Measurements from ENCODE around the gene MYO16.
"Not testable (repeated sequence)": the region's sequence is repeated elsewhere in the genome, so short reads cannot be mapped to it uniquely, and the experiment has no call there.

The MYO16 gene

GRCh38 chr13:109074436-109074835 lies 445.0 kb downstream of the MYO16 start:
- DNase-seq (ENCODE audit: low spot score), result no peak

GRCh38 chr13:109074853-109075252 lies 445.4 kb downstream of the MYO16 start:
- no peak for DNase-seq (ENCODE audit: low spot score)

- no peak for DNase-seq (ENCODE audit: low spot score)
Measured at GRCh38 chr13:109087916-109088623, 458.7 kb downstream of the MYO16 start.

- DNase-seq (ENCODE audit: low spot score), result no peak
Measured at GRCh38 chr13:109088624-109088917, 459.2 kb downstream of the MYO16 start.

- no peak for DNase-seq (ENCODE audit: low spot score)
Measured at GRCh38 chr13:109090796-109091195, 461.4 kb downstream of the MYO16 start.

- DNase-seq (ENCODE audit: low spot score), result no peak
Measured at GRCh38 chr13:109091249-109091648, 461.8 kb downstream of the MYO16 start.

GRCh38 chr13:109092186-109092585 lies 462.8 kb downstream of the MYO16 start:
- not testable (repeated sequence) for DNase-seq (ENCODE audit: low spot score)

- no peak for DNase-seq (ENCODE audit: low spot score)
Measured at GRCh38 chr13:109093998-109094397, 464.6 kb downstream of the MYO16 start.

- no peak for DNase-seq (ENCODE audit: low spot score)
Measured at GRCh38 chr13:109095126-109095525, 465.7 kb downstream of the MYO16 start.

GRCh38 chr13:109096101-109096500 lies 466.7 kb downstream of the MYO16 start:
- no peak for DNase-seq (ENCODE audit: low spot score)

GRCh38 chr13:109100705-109101304 lies 471.4 kb downstream of the MYO16 start:
- no peak for DNase-seq (ENCODE audit: low spot score)

GRCh38 chr13:109101550-109102144 lies 472.2 kb downstream of the MYO16 start:
- no peak for DNase-seq (ENCODE audit: low spot score)

GRCh38 chr13:109105899-109106298 lies 476.5 kb downstream of the MYO16 start:
- no peak for DNase-seq (ENCODE audit: low spot score)

GRCh38 chr13:109110159-109110558 lies 480.7 kb downstream of the MYO16 start:
- no peak for DNase-seq (ENCODE audit: low spot score)

GRCh38 chr13:109111141-109111540 lies 481.7 kb downstream of the MYO16 start:
- no peak for DNase-seq (ENCODE audit: low spot score)

- DNase-seq (ENCODE audit: low spot score), result no peak
Measured at GRCh38 chr13:109113427-109113826, 484.0 kb downstream of the MYO16 start.

- no peak for DNase-seq (ENCODE audit: low spot score)
Measured at GRCh38 chr13:109114162-109114561, 484.8 kb downstream of the MYO16 start.

GRCh38 chr13:109114991-109115390 lies 485.6 kb downstream of the MYO16 start:
- DNase-seq (ENCODE audit: low spot score), result no peak

GRCh38 chr13:109118521-109118920 lies 489.1 kb downstream of the MYO16 start:
- DNase-seq (ENCODE audit: low spot score), result no peak

- DNase-seq (ENCODE audit: low spot score), result no peak
Measured at GRCh38 chr13:109119896-109120295, 490.5 kb downstream of the MYO16 start.

GRCh38 chr13:109121826-109122225 lies 492.4 kb downstream of the MYO16 start:
- no peak for DNase-seq (ENCODE audit: low spot score)

- no peak for DNase-seq (ENCODE audit: low spot score)
Measured at GRCh38 chr13:109123971-109124370, 494.6 kb downstream of the MYO16 start.

GRCh38 chr13:109126178-109126577 lies 496.8 kb downstream of the MYO16 start:
- no peak for DNase-seq (ENCODE audit: low spot score)
